ENCODE results near the gene EHD2.

DNA sequence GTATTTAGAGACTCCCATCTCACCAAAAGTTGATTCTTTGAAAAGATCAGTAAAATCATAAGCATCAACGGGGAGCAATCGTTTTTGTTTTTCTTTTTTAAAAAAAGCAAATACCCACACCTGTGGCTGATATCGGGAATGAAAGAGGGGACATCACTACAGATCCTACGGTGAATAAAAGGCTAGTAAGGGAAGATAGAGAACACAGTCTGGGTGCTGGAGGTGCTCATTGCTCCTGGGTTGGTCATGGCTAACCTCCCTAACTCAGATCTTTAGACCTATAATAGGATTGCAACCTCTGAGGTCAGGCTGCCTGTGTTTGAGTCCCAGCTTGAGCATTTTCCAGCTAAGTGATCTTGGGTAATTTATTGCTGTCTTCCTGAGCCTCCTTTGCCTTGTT is 1.1 kb downstream of the EHD2 start:
- TF ChIP-seq RAD21 (conservative IDR thresholded peaks at IDR 0.05) (no peak), EZH2 (IDR thresholded peaks at IDR 0.05; ENCODE audit: borderline replicate concordance, insufficient read depth, low read length, poor library complexity, severe bottlenecking) (no peak), EP300 (conservative IDR thresholded peaks at IDR 0.05; ENCODE audit: poor library complexity, severe bottlenecking) (no peak)

All from neural cell (in vitro differentiated cells).